ENCODE results near the gene SAPCD2. TPM values are rescaled to one million over a fixed set of nuclear protein-coding genes. Genes with fewer than 3 reads are reported as not detected.

Gene SAPCD2
- total and polyA plus RNA-seq, 5 donors = 0.08 to 0.63 (median 0.18) TPM

DNA sequence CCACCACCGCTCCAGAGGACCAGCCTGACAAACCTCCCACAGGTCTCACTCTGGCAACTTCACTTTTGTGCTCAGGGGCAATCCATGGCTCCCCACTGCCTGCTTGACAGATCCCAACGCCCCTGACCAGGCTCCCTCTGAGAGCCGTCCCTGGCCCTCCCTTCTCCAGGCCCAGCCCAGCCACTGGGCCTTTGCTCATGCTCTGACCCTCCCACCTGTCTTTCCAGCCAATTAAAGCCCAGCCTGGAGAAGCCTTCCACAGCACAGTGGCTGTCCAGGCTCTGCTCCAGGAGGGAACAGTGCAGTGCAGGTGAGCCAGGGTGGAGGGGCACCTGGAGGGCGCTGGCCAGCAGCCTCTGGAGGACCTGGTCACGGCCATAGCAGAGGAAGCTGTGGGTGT is 19.8 kb downstream of the SAPCD2 start:
- peaks cover 2% of the 10 kb centered on the region for H3K4me1 ChIP-seq (ENCODE audit: control insufficient read depth, insufficient read depth, low read length)
- no peaks in the 10 kb centered on the region for H3K9me3 ChIP-seq (ENCODE audit: control insufficient read depth, low read length)
- no peaks in the 10 kb centered on the region for H3K27me3 ChIP-seq (ENCODE audit: control insufficient read depth, insufficient read depth)
- intact Hi-C loops (cut with DNase I) = no loop called here
- no peak overlapping the region for H3K27ac ChIP-seq (ENCODE audit: low read length)
- DNase-seq = no peak
- no peak for ATAC-seq
- H3K4me3 ChIP-seq (ENCODE audit: low read length) = no peak overlapping the region
- 91% methylated on average over 5 of the region's 5 CpGs for WGBS

DNA sequence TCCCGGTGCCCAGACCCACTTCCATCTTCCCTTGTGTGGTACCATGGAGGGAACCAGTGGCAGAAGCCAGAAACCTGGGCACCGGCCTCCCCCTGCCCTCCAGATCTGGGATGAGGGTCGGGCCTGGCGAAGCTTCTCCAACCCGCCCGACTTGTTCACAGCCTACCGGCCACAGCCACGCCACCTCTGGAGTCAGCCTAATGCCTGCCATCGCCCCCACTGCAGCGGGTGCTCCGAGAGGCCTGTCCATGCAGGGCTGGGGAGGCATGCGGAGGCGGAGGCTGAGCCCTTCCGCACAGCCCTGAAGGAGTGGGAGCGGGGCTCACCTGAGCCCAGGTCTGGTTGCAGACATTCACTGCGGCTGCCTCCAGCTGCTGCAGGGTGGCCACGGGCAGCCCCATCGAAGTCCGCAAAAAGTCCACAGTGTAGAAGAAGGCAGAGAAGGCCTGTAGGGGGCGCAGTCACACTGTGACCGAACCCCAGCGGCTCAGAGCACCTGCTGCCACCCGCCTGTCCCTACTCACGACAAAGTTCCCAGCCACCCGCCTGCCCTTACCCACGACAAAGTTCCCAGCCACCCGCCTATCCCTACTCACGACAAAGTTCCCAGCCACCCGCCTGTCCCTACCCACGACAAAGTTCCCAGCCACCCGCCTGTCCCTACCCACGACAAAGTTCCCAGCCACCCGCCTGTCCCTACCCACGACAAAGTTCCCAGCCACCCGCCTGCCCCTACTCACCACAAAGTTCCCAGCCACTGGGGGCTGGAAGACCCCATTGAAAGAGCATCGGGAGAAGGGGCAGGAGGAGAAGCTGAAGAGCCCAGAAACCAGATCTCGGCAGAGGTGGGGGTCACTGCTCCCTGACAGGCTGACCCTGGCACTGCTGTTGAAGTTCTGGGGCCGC is 20.6 kb downstream of the SAPCD2 start:
- ATAC-seq (peak; percentile 4 to 6), DNase-seq (peak in 2 of 3 donors; percentile 81 to 83)
- Histone ChIP-seq H3K27me3 (ENCODE audit: control insufficient read depth, insufficient read depth) (no peaks in the 10 kb centered on the region), H3K4me1 (ENCODE audit: control insufficient read depth, insufficient read depth, low read length) (peaks cover 2% of the 10 kb centered on the region), H3K27ac (ENCODE audit: low read length) (no peak overlapping the region), H3K9me3 (ENCODE audit: control insufficient read depth, low read length) (no peaks in the 10 kb centered on the region), H3K4me3 (ENCODE audit: low read length) (no peak overlapping the region)
- intact Hi-C loops (cut with DNase I) = loop anchor here in 1 of 4 donors (2.0 kb wide), 1 partner anchor 15 kb away; no protein-coding TSS in a partner anchor
- WGBS = 50% methylated on average over 38 of the region's 38 CpGs

DNA sequence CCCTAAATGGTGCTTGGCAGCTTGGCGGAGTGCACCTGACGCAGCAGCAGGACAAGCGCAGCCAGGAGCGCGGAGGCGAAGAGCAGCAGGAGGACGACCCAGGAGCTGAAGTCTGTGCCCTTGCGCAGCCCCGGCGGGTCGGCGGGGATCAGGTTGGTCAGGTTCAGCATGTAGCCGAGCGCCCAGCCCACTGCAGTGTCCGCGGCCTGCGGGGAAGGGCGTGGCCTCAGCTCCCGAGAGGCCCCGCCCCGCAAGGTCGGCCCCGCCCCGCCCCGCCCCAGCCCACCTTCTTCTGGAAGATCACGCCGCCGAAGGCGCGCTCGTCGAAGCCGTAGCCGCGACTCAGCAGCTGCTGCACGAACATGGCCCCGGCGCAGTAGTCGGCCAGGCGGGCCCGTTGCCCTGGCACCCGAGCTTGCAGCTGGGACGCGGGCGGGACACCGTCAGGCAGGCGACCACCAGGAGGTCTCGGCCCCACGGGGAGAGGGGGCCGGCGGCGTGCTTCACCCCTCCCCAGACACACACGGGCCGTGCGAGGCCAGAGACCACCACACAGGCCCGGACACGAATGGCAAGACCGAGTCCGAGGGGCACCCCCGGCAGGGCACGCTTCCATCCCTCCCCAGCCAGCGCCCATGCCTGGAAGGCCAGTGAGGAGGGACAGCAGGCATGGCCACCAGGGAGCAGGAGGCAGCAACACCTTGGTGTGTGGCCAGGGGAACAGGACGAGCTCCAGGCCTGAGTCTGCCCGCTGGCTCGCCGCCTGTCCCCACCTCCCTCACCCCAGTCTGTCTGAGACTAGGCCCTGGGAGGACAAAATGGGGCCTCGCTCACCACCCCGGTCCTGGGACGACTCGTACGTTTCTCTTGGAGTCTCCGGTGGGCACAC is 21.5 kb downstream of the SAPCD2 start:
- peaks cover 2% of the 10 kb centered on the region for H3K4me1 ChIP-seq (ENCODE audit: control insufficient read depth, insufficient read depth, low read length)
- no peak overlapping the region for H3K4me3 ChIP-seq (ENCODE audit: low read length)
- no peaks in the 10 kb centered on the region for H3K27me3 ChIP-seq (ENCODE audit: control insufficient read depth, insufficient read depth)
- no peak overlapping the region for H3K27ac ChIP-seq (ENCODE audit: low read length)
- H3K9me3 ChIP-seq (ENCODE audit: control insufficient read depth, low read length) = no peaks in the 10 kb centered on the region
- DNase-seq (peak in 1 of 3 donors; percentile 61), ATAC-seq (no peak)
- intact Hi-C loops (cut with DNase I) = loop anchor here in 1 of 4 donors (2.0 kb wide), 1 partner anchor 16 kb away; no protein-coding TSS in a partner anchor
- WGBS = 42% methylated on average over 72 of the region's 72 CpGs

DNA sequence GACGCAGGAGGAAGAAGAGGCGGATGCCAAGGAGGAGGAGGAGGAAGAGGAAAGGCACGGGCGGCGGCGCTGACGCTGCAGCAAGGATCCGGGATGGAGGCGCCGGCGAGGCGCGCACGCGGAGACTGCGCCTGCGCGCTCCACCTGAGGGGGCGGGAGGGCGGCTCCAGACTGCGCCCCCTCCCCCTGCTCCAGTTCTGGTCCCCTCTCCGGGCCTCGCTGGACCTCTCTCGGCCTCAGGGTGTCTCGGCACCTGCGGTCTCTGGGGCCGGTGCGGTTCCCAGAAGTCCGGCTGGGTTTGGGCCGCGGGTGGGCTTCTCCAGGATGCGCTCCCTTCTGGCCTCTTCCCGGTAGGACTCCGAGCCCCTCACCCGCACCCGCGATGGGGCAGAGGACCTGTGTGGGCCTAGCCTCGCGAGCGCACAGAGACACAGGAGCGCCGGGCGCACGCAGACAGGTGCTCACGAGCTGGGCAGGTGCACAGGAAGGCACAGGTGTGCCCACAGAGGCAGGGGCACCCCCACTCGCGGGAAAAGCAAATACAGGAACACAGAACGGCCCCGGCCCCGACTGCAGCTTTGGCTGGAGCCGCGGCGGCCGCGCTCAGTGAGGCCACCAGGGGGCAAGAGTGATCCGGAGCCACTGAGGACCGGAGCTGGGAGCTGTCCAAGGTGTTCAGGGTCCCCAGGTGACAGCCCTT is 24.1 kb downstream of the SAPCD2 start, which contains the start of gene NPDC1:
Gene NPDC1, minus strand, starts transcription at position 90 of the 700 bp plus-strand sequence. CDS start 188 bp downstream, outside the sequence.
- peaks cover 2% of the 10 kb centered on the region for H3K4me1 ChIP-seq (ENCODE audit: control insufficient read depth, insufficient read depth, low read length)
- DNase-seq (peak; percentile 80 to 94 (median 94)), ATAC-seq (peak; percentile 51 to 58)
- peak within 1 kb of the TSS; percentile 61 for H3K27ac ChIP-seq (ENCODE audit: low read length)
- peak within 1 kb of the TSS; percentile 84 for H3K4me3 ChIP-seq (ENCODE audit: low read length)
- intact Hi-C loops (cut with DNase I) = no loop called here
- H3K9me3 ChIP-seq (ENCODE audit: control insufficient read depth, low read length) = no peaks in the 10 kb centered on the region
- under 1% methylated on average over 57 of the region's 57 CpGs for WGBS
- H3K27me3 ChIP-seq (ENCODE audit: control insufficient read depth, insufficient read depth) = no peaks in the 10 kb centered on the region

DNA sequence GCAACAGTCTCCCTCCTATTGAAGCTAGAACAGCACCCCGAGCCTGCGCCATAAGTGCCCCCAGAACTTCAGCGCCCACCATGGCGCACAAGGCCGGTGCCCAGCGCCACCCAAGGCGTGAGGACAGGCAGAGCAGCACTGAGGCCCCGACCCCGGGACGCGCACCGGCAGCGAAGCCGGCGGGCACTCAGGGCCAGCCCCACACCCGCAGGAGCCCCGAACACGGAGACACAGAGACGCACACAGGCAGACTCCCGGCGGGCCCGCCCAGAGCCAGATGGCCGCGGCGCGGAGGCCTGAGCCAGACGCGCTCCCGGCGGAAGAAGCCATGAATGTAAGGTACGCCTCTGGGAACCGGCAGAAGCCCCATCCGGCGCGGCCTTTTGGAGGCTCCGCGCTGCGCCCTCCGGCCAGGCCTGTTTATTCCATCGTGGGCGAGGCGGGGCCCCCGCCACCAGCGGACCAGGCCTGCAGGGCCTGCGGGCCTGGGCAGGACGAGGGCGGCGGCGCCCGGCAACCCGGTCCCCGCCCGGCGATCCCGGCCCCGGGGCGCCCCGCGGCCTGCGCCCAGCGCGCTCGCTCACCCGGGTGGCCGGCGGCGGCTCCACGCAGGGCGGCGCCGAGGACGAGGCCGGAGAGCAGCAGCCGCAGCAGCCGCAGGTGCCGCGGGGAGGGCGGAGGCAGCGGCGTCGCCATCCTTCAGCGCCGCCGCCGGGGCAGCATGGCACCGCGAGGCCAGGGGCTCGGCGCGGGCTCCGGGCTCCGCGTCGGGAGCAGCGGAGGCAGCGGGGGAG is 24.9 kb downstream of the SAPCD2 start:
- peak overlapping the region; percentile 84 for H3K4me3 ChIP-seq (ENCODE audit: low read length)
- no peaks in the 10 kb centered on the region for H3K27me3 ChIP-seq (ENCODE audit: control insufficient read depth, insufficient read depth)
- H3K9me3 ChIP-seq (ENCODE audit: control insufficient read depth, low read length) = no peaks in the 10 kb centered on the region
- ATAC-seq (no peak), DNase-seq (peak in 1 of 3 donors; percentile 82)
- intact Hi-C loops (cut with DNase I) = no loop called here
- peaks cover 2% of the 10 kb centered on the region for H3K4me1 ChIP-seq (ENCODE audit: control insufficient read depth, insufficient read depth, low read length)
- WGBS = 2% methylated on average over 96 of the region's 96 CpGs
- peak overlapping the region; percentile 26 for H3K27ac ChIP-seq (ENCODE audit: low read length)

DNA sequence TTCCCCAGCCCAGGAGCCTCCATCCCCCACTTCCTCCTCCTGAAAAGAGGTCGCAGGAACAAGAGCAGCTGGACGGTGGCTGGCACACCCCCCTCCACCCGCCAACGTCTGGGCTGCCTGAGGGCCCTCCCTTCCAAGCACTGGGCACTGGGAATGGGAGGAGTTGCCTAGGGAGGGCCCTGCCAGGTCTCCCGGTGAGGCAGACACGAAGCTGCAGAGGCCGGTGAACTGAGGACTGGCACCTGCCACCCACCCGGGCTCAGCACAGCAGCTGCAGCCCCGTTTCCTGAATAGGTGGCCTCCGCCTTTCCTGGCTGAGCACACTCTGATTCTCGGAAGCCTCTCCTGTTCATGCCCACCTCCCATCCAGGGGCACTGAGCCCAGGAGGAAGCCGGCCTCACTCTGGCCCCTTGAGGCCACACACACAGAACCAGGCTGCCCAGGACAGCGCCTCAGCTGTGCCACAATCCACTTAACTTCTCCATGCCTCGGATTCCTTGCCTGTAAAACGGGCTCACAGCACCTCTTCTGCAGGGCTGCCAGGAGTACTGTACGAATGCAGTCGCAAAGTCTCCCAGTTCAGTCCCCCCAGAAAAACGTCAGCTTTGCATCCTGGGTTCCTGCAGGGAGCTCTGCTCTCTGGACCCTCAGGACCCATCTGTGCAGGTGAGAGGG is 25.7 kb downstream of the SAPCD2 start:
- 36% methylated on average over 18 of the region's 18 CpGs for WGBS
- H3K27me3 ChIP-seq (ENCODE audit: control insufficient read depth, insufficient read depth) = no peaks in the 10 kb centered on the region
- peak; percentile 9 to 25 for ATAC-seq

DNA sequence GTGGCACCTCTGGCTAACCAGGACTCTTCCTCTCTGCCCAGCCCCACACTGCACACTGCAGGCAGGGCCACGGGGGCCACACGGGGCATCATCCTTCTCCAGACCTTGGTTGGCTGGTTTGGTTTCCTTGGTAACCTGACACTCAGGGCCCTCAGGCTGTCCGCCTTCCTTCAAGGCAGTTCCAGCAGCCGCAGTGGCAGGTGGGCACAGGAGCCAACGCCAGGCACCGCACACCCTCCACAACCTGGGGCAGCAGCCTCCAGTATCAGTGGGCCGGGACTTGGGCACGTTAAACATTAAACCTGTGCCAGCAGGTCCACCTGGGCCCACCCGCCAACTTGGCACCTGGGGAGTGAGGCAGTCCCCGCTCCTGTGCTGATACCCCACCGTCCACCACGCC is 26.3 kb downstream of the SAPCD2 start:
- H3K27me3 ChIP-seq (ENCODE audit: control insufficient read depth, insufficient read depth) = no peaks in the 10 kb centered on the region
- peak overlapping the region; percentile 33 for H3K27ac ChIP-seq (ENCODE audit: low read length)
- no peak for ATAC-seq
- 69% methylated on average over 12 of the region's 12 CpGs for WGBS
- H3K9me3 ChIP-seq (ENCODE audit: control insufficient read depth, low read length) = no peaks in the 10 kb centered on the region
- H3K4me1 ChIP-seq (ENCODE audit: control insufficient read depth, insufficient read depth, low read length) = peaks cover 2% of the 10 kb centered on the region
- no peak for DNase-seq
- intact Hi-C loops (cut with DNase I) = no loop called here
- H3K4me3 ChIP-seq (ENCODE audit: low read length) = peak overlapping the region; percentile 13

More for the DNA sequence above, 25.7 kb downstream of the SAPCD2 start:
- peak overlapping the region; percentile 84 for H3K4me3 ChIP-seq (ENCODE audit: low read length)
- no peaks in the 10 kb centered on the region for H3K9me3 ChIP-seq (ENCODE audit: control insufficient read depth, low read length)
- H3K4me1 ChIP-seq (ENCODE audit: control insufficient read depth, insufficient read depth, low read length) = peaks cover 2% of the 10 kb centered on the region
- peak in 2 of 3 donors; percentile 64 to 77 for DNase-seq
- intact Hi-C loops (cut with DNase I) = no loop called here
- peak overlapping the region; percentile 33 for H3K27ac ChIP-seq (ENCODE audit: low read length)

DNA sequence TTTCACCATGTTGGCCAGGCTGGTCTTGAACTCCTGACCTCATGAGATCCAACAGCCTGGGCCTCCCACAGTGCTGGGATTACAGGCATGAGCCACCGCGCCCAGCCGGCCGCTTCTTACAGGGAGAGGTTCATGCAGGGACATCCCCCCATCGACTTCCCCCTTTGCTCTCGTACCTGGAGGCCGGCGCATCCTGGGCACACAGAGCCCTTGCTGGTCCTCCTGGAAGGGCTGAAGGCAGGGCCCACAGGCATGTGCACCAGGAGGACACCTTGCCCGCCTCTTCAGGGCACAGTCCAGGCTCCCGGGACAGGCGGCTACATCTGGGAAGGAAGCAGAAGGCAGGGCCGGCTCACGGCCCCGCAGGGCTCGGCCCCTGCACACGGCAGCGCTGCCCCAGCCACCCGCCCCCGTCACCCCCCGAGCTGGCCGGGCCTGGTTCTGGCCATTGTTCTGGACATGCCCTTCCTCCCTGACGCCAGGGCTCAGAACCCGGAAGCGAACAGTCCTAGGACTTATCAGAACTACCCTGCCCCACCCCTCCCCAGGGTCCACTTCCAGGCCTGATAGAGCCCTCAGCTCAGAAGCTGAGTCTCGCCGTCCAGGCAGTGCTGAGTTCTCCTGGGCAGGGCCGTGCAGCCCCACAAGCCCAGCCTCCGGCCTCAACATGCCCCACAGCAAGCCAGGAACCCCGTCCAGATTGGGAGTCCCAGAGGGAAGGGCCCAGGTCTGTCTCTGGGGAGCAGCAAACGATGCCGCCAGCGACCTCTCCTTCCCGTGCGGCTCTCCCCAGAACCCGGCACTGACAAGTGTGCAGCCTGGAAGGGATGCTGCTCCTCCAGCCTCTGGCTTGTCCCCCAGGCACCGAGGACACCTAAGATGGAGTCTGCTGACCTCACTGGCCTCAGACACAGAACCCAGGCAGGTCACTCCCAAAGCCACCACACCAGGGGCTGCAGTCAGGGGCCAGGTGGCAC is 27.3 kb downstream of the SAPCD2 start:
- DNase-seq (peak; percentile 86 to 91 (median 88)), ATAC-seq (peak; percentile 64 to 75)
- WGBS = 59% methylated on average over 36 of the region's 36 CpGs
- Histone ChIP-seq H3K27ac (ENCODE audit: low read length) (peak overlapping the region; percentile 33), H3K4me1 (ENCODE audit: control insufficient read depth, insufficient read depth, low read length) (peaks cover 2% of the 10 kb centered on the region), H3K9me3 (ENCODE audit: control insufficient read depth, low read length) (no peaks in the 10 kb centered on the region), H3K27me3 (ENCODE audit: control insufficient read depth, insufficient read depth) (no peaks in the 10 kb centered on the region), H3K4me3 (ENCODE audit: low read length) (no peak overlapping the region)
- intact Hi-C loops (cut with DNase I) = no loop called here

DNA sequence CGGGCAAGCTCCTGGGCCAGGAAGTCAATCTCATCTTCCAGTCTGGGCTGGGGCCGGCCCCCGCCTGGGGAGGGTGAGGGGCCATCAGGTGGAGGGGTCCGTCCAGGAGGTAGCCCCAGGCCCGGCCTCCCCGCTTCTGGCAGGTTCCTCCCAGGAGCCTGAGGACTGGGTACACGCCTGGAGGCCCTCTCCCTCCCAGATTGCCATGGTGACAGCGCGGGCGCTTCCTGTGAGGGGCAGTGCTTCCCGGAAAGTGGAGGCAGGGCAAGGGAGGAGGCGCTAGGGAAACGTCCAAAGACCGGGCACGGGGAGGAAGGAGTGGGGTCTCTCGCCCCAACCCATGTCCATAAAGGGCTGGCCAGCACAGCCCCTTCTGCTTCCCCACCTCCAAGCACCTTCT is 29.2 kb downstream of the SAPCD2 start:
- 58% methylated on average over 16 of the region's 16 CpGs for WGBS
- DNase-seq (no peak), ATAC-seq (no peak)
- Histone ChIP-seq H3K9me3 (ENCODE audit: control insufficient read depth, low read length) (no peaks in the 10 kb centered on the region), H3K4me3 (ENCODE audit: low read length) (no peak overlapping the region), H3K27me3 (ENCODE audit: control insufficient read depth, insufficient read depth) (no peaks in the 10 kb centered on the region), H3K27ac (ENCODE audit: low read length) (no peak overlapping the region), H3K4me1 (ENCODE audit: control insufficient read depth, insufficient read depth, low read length) (no peaks in the 10 kb centered on the region)
- intact Hi-C loops (cut with DNase I) = no loop called here

Data from right cardiac atrium (tissue), 5 donors.